WERI-Rb-1 (cell line): ENCODE results near the gene TRIML2.
"Not testable (repeated sequence)": the region's sequence is repeated elsewhere in the genome, so short reads cannot be mapped to it uniquely, and the experiment has no call there.

Experiments used
- DNase-seq: peaks from one replicate; pipeline ENCODE4 v3.0.0-alpha.2; 2020
- H3K27ac ChIP-seq: fragments of 250-450 bp; sonication (Bioruptor Pico); 2 replicates; pipeline ENCODE4 v1.5.1; 2020; ENCODE audit warnings: mild to moderate bottlenecking, moderate library complexity
- H3K27me3 ChIP-seq: fragments of 250-450 bp; sonication (Bioruptor Pico); 2 replicates; pipeline ENCODE4 v1.5.1; 2021; ENCODE audit warnings: mild to moderate bottlenecking, low read depth, moderate library complexity; ENCODE audit not compliant: insufficient read depth, severe bottlenecking
- H3K36me3 ChIP-seq: fragments of 250-450 bp; sonication (Bioruptor Pico); 2 replicates; pipeline ENCODE4 v1.5.1; 2020; ENCODE audit warnings: mild to moderate bottlenecking, moderate library complexity
- H3K4me3 ChIP-seq: 2 replicates; pipeline ENCODE4 v1.5.1; 2011; ENCODE audit warnings: low read depth, mild to moderate bottlenecking, control low read depth, low read length
- H3K9me3 ChIP-seq: fragments of 250-450 bp; sonication (Bioruptor Pico); 2 replicates; pipeline ENCODE4 v1.5.1; 2021; ENCODE audit warnings: mild to moderate bottlenecking, moderate library complexity; ENCODE audit not compliant: severe bottlenecking
- TF ChIP-seq, protein P1 (sequence below): IDR thresholded peaks from 2 replicates; pipeline ENCODE4 v1.5.1; 2011; ENCODE audit warnings: low read depth, mild to moderate bottlenecking, control low read depth, inconsistent platforms, low read length

TRIML2 gene

DNA sequence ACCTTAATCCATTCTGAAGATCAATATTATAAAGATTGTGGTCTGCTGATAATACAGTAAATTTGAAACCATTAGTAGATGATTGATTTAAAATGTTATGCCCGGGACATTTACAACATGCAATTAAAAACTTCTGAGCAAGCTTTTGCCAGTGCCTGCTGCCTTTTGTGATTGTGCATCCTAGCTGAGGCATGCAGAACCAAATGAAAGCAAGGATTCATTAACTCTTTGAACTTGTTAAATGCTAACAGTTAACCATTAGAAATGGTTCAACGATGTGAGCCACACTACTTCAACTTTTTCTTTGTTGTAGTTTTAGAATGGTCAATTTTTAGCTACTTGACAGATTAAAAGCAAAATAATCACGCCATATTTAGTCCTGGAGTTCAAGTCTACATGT is 62.7 kb downstream of the TRIML2 start:
- Histone ChIP-seq H3K27ac (no peak overlapping the region), H3K36me3 (no peaks in the 10 kb centered on the region), H3K27me3 (peaks cover 96% of the 10 kb centered on the region), H3K9me3 (peaks cover 7% of the 10 kb centered on the region), H3K4me3 (no peak overlapping the region)
- TF ChIP-seq, protein P1, sequence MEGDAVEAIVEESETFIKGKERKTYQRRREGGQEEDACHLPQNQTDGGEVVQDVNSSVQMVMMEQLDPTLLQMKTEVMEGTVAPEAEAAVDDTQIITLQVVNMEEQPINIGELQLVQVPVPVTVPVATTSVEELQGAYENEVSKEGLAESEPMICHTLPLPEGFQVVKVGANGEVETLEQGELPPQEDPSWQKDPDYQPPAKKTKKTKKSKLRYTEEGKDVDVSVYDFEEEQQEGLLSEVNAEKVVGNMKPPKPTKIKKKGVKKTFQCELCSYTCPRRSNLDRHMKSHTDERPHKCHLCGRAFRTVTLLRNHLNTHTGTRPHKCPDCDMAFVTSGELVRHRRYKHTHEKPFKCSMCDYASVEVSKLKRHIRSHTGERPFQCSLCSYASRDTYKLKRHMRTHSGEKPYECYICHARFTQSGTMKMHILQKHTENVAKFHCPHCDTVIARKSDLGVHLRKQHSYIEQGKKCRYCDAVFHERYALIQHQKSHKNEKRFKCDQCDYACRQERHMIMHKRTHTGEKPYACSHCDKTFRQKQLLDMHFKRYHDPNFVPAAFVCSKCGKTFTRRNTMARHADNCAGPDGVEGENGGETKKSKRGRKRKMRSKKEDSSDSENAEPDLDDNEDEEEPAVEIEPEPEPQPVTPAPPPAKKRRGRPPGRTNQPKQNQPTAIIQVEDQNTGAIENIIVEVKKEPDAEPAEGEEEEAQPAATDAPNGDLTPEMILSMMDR: no peak
- no peak for DNase-seq

DNA sequence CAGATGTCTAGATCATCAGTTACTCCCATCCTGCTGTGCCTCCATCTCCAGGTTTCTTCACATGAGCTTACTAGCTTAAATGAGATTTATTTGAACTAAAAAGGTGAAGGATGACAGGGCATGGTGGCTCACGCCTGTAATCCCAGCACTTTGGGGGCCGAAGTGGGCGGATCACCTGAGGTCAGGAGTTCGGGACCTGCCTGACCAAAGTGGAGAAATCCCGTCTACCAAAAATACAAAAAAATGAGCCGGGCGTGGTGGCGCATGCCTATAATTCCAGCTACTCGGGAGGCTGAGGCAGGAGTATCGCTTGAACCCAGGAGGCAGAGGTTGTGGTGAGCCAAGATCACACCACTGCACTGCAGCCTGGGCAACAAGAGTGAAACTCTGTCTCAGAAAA is 63.9 kb downstream of the TRIML2 start:
- not testable (repeated sequence) for DNase-seq, H3K9me3 ChIP-seq, H3K36me3 ChIP-seq, H3K27ac ChIP-seq, H3K4me3 ChIP-seq
- H3K27me3 ChIP-seq: peaks cover 93% of the 10 kb centered on the region

DNA sequence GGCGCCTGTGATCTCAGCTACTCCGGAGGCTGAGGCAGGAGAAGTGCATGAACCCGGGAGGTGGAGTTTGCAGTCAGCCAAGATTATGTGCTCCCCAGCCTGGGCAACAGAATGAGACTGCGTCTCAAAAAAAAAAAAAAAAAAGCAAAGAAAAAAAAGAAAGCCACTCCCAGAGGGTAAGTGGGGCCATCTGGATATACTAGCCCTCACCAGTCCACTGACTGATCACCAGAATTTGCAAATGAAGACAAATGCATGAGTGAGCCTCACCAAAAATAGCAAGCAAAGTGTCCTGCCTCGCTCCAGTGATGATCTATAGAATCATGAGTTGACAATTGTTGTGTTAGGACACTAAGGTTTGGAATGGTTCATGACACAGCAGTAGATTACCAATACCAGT is 66.2 kb downstream of the TRIML2 start:
- peaks cover 93% of the 10 kb centered on the region for H3K27me3 ChIP-seq
- TF ChIP-seq, protein P1: no peak
- no peak overlapping the region for H3K27ac ChIP-seq
- H3K9me3 ChIP-seq: peaks cover 7% of the 10 kb centered on the region
- DNase-seq: no peak
- H3K4me3 ChIP-seq: no peak overlapping the region
- no peaks in the 10 kb centered on the region for H3K36me3 ChIP-seq

DNA sequence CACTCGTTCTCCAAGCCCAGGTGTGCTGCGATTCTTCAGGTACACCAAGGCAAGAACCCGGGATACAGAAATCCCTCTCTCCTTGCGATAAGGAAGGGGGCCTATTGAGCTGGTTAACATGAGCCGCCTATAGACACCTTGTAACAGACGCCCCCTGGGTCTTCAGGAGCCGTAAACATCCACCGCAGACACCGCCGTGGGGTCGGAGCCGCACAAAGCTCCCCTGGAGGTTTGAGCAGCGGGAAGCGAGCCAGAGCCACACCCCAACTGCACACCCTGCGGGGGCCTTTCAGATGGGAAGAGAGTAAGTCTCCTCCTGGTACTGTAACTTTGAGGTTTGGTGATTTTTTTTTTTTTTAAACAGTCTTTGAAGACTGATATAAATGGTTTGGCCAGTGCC is 67.2 kb downstream of the TRIML2 start:
- peaks cover 93% of the 10 kb centered on the region for H3K27me3 ChIP-seq
- DNase-seq: no peak
- TF ChIP-seq, protein P1: no peak
- H3K27ac ChIP-seq: no peak overlapping the region
- H3K36me3 ChIP-seq: no peaks in the 10 kb centered on the region
- H3K9me3 ChIP-seq: peaks cover 7% of the 10 kb centered on the region
- no peak overlapping the region for H3K4me3 ChIP-seq

DNA sequence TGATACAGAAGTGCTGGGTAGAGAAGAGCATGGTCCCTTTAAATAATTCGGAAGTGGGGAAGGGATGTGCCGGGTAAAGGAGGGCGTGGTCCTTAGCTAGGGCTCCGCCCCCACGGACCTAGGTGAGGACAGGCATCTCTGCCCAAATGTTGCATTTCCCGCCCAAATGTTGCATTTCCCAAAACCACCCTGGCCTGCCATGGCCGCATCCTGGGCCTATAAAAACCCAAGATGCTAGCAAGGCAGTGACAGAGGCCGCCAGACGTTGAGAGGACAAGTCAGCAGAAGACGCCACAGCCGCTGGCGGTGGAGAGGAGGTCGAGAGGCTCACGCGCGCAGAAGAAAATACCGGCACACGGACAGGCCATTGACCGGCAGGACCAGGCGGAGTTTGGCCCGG is 67.7 kb downstream of the TRIML2 start:
- Histone ChIP-seq H3K27ac (no peak overlapping the region), H3K36me3 (no peaks in the 10 kb centered on the region), H3K27me3 (peaks cover 93% of the 10 kb centered on the region), H3K9me3 (peaks cover 7% of the 10 kb centered on the region), H3K4me3 (no peak overlapping the region)
- no peak for DNase-seq
- TF ChIP-seq, protein P1: no peak
